BLaER1 treated with 17β-estradiol and CSF1 and Interleukin-3, amounts not matched to agents 10 nM and 100 nM (cell line): ENCODE results near the gene JTB.
A peak's percentile ranks its signal among the peaks of the same experiment; 100 is the strongest.

ENCODE experiments used
- H3K27ac ChIP-seq, 11 experiments: shearing (Covaris generic); formaldehyde crosslinking; 2 replicates each; pipeline ENCODE4 v1.8.1; 2022
- H3K27me3 ChIP-seq, 11 experiments: shearing (Covaris generic); formaldehyde crosslinking; 2 replicates each; pipeline ENCODE4 v1.8.1; 2022
- H3K36me3 ChIP-seq, 11 experiments: shearing (Covaris generic); formaldehyde crosslinking; 2 replicates each; pipeline ENCODE4 v1.8.1; 2022
- H3K4me1 ChIP-seq, 10 experiments: shearing (Covaris generic); formaldehyde crosslinking; 2 replicates each; pipeline ENCODE4 v1.8.1; 2022
- H3K4me2 ChIP-seq, 11 experiments: shearing (Covaris generic); formaldehyde crosslinking; 2 replicates each; pipeline ENCODE4 v1.8.1; 2022
- H3K4me3 ChIP-seq, 10 experiments: shearing (Covaris generic); formaldehyde crosslinking; 2 replicates each; pipeline ENCODE4 v1.8.1; 2022
- H3K9ac ChIP-seq, 11 experiments: shearing (Covaris generic); formaldehyde crosslinking; 2 replicates each; pipeline ENCODE4 v1.8.1; 2022
- H3K9me3 ChIP-seq, 11 experiments: shearing (Covaris generic); formaldehyde crosslinking; replicated peaks in 1 of 11; 2 replicates each; pipeline ENCODE4 v1.8.1; 2022
- H4K20me1 ChIP-seq, 11 experiments: shearing (Covaris generic); formaldehyde crosslinking; 2 replicates each; pipeline ENCODE4 v1.8.1; 2022
- Cebpa-rat ChIP-seq, 11 experiments: shearing (Covaris generic); IDR thresholded peaks; 2 replicates each; pipeline ENCODE4 v1.8.1; 2022

The JTB gene

GRCh38 chr1:153968972-153969371, 8.5 kb downstream of the JTB start:
- peak overlapping the region in 9 of 11 experiments; percentile 81 to 95 (median 89); a peak in 18 of 22 replicates for H3K9ac ChIP-seq
- no peak for TF ChIP-seq Cebpa-rat (IDR thresholded peaks at IDR 0.05)
- peaks cover 67 to 85% (median 79%) of the 10 kb centered on the region in 10 experiments for H3K4me1 ChIP-seq
- no peaks in the 10 kb centered on the region for H3K9me3 ChIP-seq
- peak overlapping the region; percentile 94 to 100 (median 99) for H3K4me2 ChIP-seq
- no peaks in the 10 kb centered on the region for H4K20me1 ChIP-seq
- H3K36me3 ChIP-seq, result peaks cover 7 to 21% (median 16%) of the 10 kb centered on the region in 11 experiments
- peak overlapping the region; percentile 59 to 81 (median 72) for H3K4me3 ChIP-seq
- no peaks in the 10 kb centered on the region for H3K27me3 ChIP-seq
- peak overlapping the region in 8 of 11 experiments; percentile 88 to 97 (median 94); a peak in 17 of 22 replicates for H3K27ac ChIP-seq

GRCh38 chr1:153968408-153968807, 9.1 kb downstream of the JTB start:
- H4K20me1 ChIP-seq, result no peaks in the 10 kb centered on the region
- no peaks in the 10 kb centered on the region for H3K9me3 ChIP-seq
- H3K4me1 ChIP-seq, result peaks cover 63 to 82% (median 78%) of the 10 kb centered on the region in 10 experiments
- no peak for TF ChIP-seq Cebpa-rat (IDR thresholded peaks at IDR 0.05)
- peak overlapping the region; percentile 94 to 100 (median 99) for H3K4me2 ChIP-seq
- H3K27ac ChIP-seq, result peak overlapping the region; percentile 1 to 97 (median 92); a peak in 19 of 22 replicates
- H3K36me3 ChIP-seq, result peaks cover 1 to 15% (median 10%) of the 10 kb centered on the region in 11 experiments; a peak in 20 of 22 replicates
- no peaks in the 10 kb centered on the region for H3K27me3 ChIP-seq
- peak overlapping the region; percentile 72 to 95 (median 88); a peak in 21 of 22 replicates for H3K9ac ChIP-seq
- peak overlapping the region; percentile 59 to 81 (median 72) for H3K4me3 ChIP-seq

GRCh38 chr1:153968000-153968363, 9.5 kb downstream of the JTB start:
- Histone ChIP-seq H4K20me1 (no peaks in the 10 kb centered on the region), H3K4me2 (peak overlapping the region; percentile 94 to 100 (median 99)), H3K36me3 (peaks cover 0 to 11% (median 6%) of the 10 kb centered on the region in 11 experiments; a peak in 16 of 22 replicates), H3K4me3 (peak overlapping the region; percentile 59 to 81 (median 72)), H3K9me3 (no peaks in the 10 kb centered on the region), H3K27ac (peak overlapping the region; percentile 1 to 97 (median 92); a peak in 19 of 22 replicates), H3K27me3 (no peaks in the 10 kb centered on the region), H3K4me1 (peaks cover 59 to 81% (median 74%) of the 10 kb centered on the region in 10 experiments), H3K9ac (peak overlapping the region; percentile 72 to 95 (median 88); a peak in 21 of 22 replicates)
- TF ChIP-seq Cebpa-rat (IDR thresholded peaks at IDR 0.05), result no peak

- peaks cover 0 to 4% (median 0%) of the 10 kb centered on the region in 11 experiments; a peak in 3 of 22 replicates for H3K36me3 ChIP-seq
- H3K9me3 ChIP-seq, result no peaks in the 10 kb centered on the region
- H3K4me1 ChIP-seq, result peaks cover 54 to 81% (median 73%) of the 10 kb centered on the region in 10 experiments
- 0 out of 22 replicates have a peak, but pooled peaks cover 0 to 1% (median 0%) of the 10 kb centered on the region in 11 experiments for H4K20me1 ChIP-seq
- no peaks in the 10 kb centered on the region for H3K27me3 ChIP-seq
- peak within 1 kb of the TSS; percentile 44 to 97 (median 92); a peak in 21 of 22 replicates for H3K27ac ChIP-seq
- peak within 1 kb of the TSS; percentile 94 to 100 (median 99) for H3K4me2 ChIP-seq
- H3K9ac ChIP-seq, result peak within 1 kb of the TSS; percentile 76 to 95 (median 88)
- H3K4me3 ChIP-seq, result peak within 1 kb of the TSS; percentile 59 to 81 (median 72)
- no peak for TF ChIP-seq Cebpa-rat (IDR thresholded peaks at IDR 0.05)
These were observed 10.1 kb downstream of the JTB start, which contains the start of gene CREB3L4 for GRCh38 chr1:153967107-153967999. Gene CREB3L4, plus strand, starts transcription at chr1:153967902. Its CDS starts 624 bp downstream, at chr1:153968526.

- H3K4me2 ChIP-seq, result peak overlapping the region; percentile 90 to 100 (median 99)
- H3K4me1 ChIP-seq, result peaks cover 68 to 84% (median 76%) of the 10 kb centered on the region in 10 experiments
- H3K27ac ChIP-seq, result peak overlapping the region; percentile 72 to 93 (median 91)
- H3K4me3 ChIP-seq, result peak overlapping the region; percentile 64 to 85 (median 71)
- H3K27me3 ChIP-seq, result no peaks in the 10 kb centered on the region
- peak overlapping the region; percentile 81 to 96 (median 87) for H3K9ac ChIP-seq
- peaks cover 13 to 26% (median 17%) of the 10 kb centered on the region in 11 experiments; a peak in 21 of 22 replicates for H3K36me3 ChIP-seq
- H4K20me1 ChIP-seq, result peaks cover 0 to 17% (median 0%) of the 10 kb centered on the region in 11 experiments; a peak in 2 of 22 replicates
- no peaks in the 10 kb centered on the region for H3K9me3 ChIP-seq
- no peak for TF ChIP-seq Cebpa-rat (IDR thresholded peaks at IDR 0.05)
These were observed 13.6 kb downstream of the JTB start for GRCh38 chr1:153963850-153964331.

GRCh38 chr1:153963030-153963849, 14.2 kb downstream of the JTB start, which contains the start of gene SLC39A1:
Gene SLC39A1, minus strand, starts transcription at chr1:153963537. Its CDS starts 822 bp downstream, at chr1:153962715.
- H3K4me3 ChIP-seq, result peak within 1 kb of the TSS; percentile 64 to 85 (median 71)
- peaks cover 63 to 80% (median 72%) of the 10 kb centered on the region in 10 experiments for H3K4me1 ChIP-seq
- H4K20me1 ChIP-seq, result peaks cover 0 to 17% (median 0%) of the 10 kb centered on the region in 11 experiments; a peak in 3 of 22 replicates
- peak within 1 kb of the TSS; percentile 81 to 96 (median 87) for H3K9ac ChIP-seq
- H3K27ac ChIP-seq, result peak within 1 kb of the TSS; percentile 72 to 93 (median 91)
- no peaks in the 10 kb centered on the region for H3K9me3 ChIP-seq
- peaks cover 13 to 26% (median 17%) of the 10 kb centered on the region in 11 experiments; a peak in 21 of 22 replicates for H3K36me3 ChIP-seq
- H3K27me3 ChIP-seq, result no peaks in the 10 kb centered on the region
- peak within 1 kb of the TSS; percentile 90 to 100 (median 99) for H3K4me2 ChIP-seq
- no peak for TF ChIP-seq Cebpa-rat (IDR thresholded peaks at IDR 0.05)

- H3K27ac ChIP-seq, result peak overlapping the region; percentile 72 to 93 (median 91)
These were observed 15.1 kb downstream of the JTB start for GRCh38 chr1:153962088-153963029.

More at GRCh38 chr1:153962088-153963029, 15.1 kb downstream of the JTB start:
- H3K4me1 ChIP-seq, result peaks cover 59 to 76% (median 72%) of the 10 kb centered on the region in 10 experiments
- peak overlapping the region; percentile 90 to 100 (median 99) for H3K4me2 ChIP-seq
- no peaks in the 10 kb centered on the region for H3K9me3 ChIP-seq
- peaks cover 13 to 26% (median 17%) of the 10 kb centered on the region in 11 experiments; a peak in 21 of 22 replicates for H3K36me3 ChIP-seq
- peak overlapping the region; percentile 64 to 85 (median 71) for H3K4me3 ChIP-seq
- H4K20me1 ChIP-seq, result peaks cover 2 to 20% (median 5%) of the 10 kb centered on the region in 11 experiments; a peak in 14 of 22 replicates
- no peak for TF ChIP-seq Cebpa-rat (IDR thresholded peaks at IDR 0.05)
- H3K9ac ChIP-seq, result peak overlapping the region; percentile 81 to 96 (median 87)
- H3K27me3 ChIP-seq, result no peaks in the 10 kb centered on the region
